H1 (cell line): ENCODE results near the gene ARHGEF7. TPM values are rescaled to one million over a fixed set of nuclear protein-coding genes. Genes with fewer than 3 reads are reported as not detected.

Experiments
- CTCF ChIA-PET: fragments of 300-600 bp; sonication (Branson Sonifier 250); formaldehyde crosslinking; loops from one replicate; lab custom pipeline; 2021; ENCODE audit not compliant: partially characterized antibody; lab: Charles Lee
- POLR2A ChIA-PET: fragments of 300-600 bp; sonication (Branson Sonifier 250); formaldehyde crosslinking; loops from one replicate; lab custom pipeline; 2021; ENCODE audit warnings: inconsistent platforms; ENCODE audit not compliant: partially characterized antibody; lab: Charles Lee
- DNase-seq, 2 experiments: peaks; one replicate each; pipeline versions ENCODE4 v3.0.0 to v3.0.0-alpha.2; 2010 to 2022; ENCODE audit warnings: low spot score in 2 of 2, low read depth in 1 of 2, mixed read lengths in 1 of 2
- FAIRE-seq: peaks from 2 replicates; lab custom pipeline; 2011; peaks lifted over from hg19 to GRCh38; lab: Jason Lieb, UNC
- H2AFZ ChIP-seq: 2 replicates; pipeline ENCODE4 v1.8.1; 2012; ENCODE audit warnings: low read length, inconsistent platforms
- H2AK5ac ChIP-seq: 2 replicates; pipeline ENCODE4 v1.6.1; 2013; ENCODE audit warnings: low read depth, low read length
- H2BK120ac ChIP-seq: replicated peaks from 2 replicates; pipeline ENCODE3; 2013; ENCODE audit warnings: low read depth, low read length, inconsistent platforms
- H2BK12ac ChIP-seq: 2 replicates; pipeline ENCODE4 v1.6.1; 2013; ENCODE audit warnings: low read depth, low read length
- H2BK15ac ChIP-seq: 2 replicates; pipeline ENCODE4 v1.6.1; 2013; ENCODE audit warnings: low read length
- H2BK20ac ChIP-seq: 2 replicates; pipeline ENCODE4 v1.6.1; 2013; ENCODE audit warnings: low read length
- H2BK5ac ChIP-seq: 2 replicates; pipeline ENCODE4 v1.6.1; 2013; ENCODE audit warnings: low read depth, low read length
- H3K14ac ChIP-seq: 2 replicates; pipeline ENCODE4 v1.6.1; 2013; ENCODE audit warnings: inconsistent platforms; ENCODE audit not compliant: insufficient read length
- H3K18ac ChIP-seq: 2 replicates; pipeline ENCODE4 v1.6.1; 2013; ENCODE audit warnings: low read length; ENCODE audit errors: extremely low read depth
- H3K23ac ChIP-seq: 2 replicates; pipeline ENCODE4 v1.6.1; 2013; ENCODE audit warnings: inconsistent platforms; ENCODE audit not compliant: insufficient read length
- H3K23me2 ChIP-seq: 2 replicates; pipeline ENCODE4 v1.6.1; 2013; ENCODE audit warnings: low read depth, low read length
- H3K27ac ChIP-seq: 2 replicates; pipeline ENCODE4 v1.6.1; 2011; ENCODE audit warnings: low read depth, low read length, inconsistent platforms
- H3K27me3 ChIP-seq, 4 experiments: replicated peaks in 1 of 4; 1 replicate in 1 of 4; 2 replicates in 3 of 4; pipeline versions ENCODE4 v1.6.1 to v1.8.1; 2011 to 2013; ENCODE audit warnings: low read length in 3 of 4, mild to moderate bottlenecking in 3 of 4, inconsistent platforms in 2 of 4, mixed read lengths in 2 of 4, moderate library complexity in 1 of 4; ENCODE audit not compliant: control insufficient read depth in 3 of 4, insufficient read depth in 3 of 4; ENCODE audit errors: extremely low read depth in 1 of 4
- H3K36me3 ChIP-seq, 4 experiments: 2 replicates each; pipeline versions ENCODE4 v1.6.1 to v1.8.1; 2011 to 2013; ENCODE audit warnings: mild to moderate bottlenecking in 4 of 4, low read length in 3 of 4, moderate library complexity in 2 of 4, control low read depth in 1 of 4, inconsistent platforms in 1 of 4; ENCODE audit not compliant: insufficient read depth in 4 of 4, control insufficient read depth in 2 of 4
- H3K4ac ChIP-seq: replicated peaks from 2 replicates; pipeline ENCODE3; 2013; ENCODE audit warnings: low read length, low read depth, mixed read lengths, inconsistent platforms; ENCODE audit not compliant: insufficient read length
- H3K4me1 ChIP-seq, 4 experiments: replicated peaks in 1 of 4; 1 replicate in 1 of 4; 2 replicates in 3 of 4; pipeline versions ENCODE4 v1.6.1 to v1.8.1; 2011 to 2013; ENCODE audit warnings: low read length in 3 of 4, inconsistent platforms in 2 of 4, mixed read lengths in 1 of 4; ENCODE audit not compliant: insufficient read depth in 4 of 4, control insufficient read depth in 3 of 4
- H3K4me2 ChIP-seq, 2 experiments: 2 replicates each; pipeline versions ENCODE4 v1.6.1 to v1.8.1; 2011 to 2013; ENCODE audit warnings: low read depth in 2 of 2, low read length in 2 of 2, control low read depth in 1 of 2, inconsistent platforms in 1 of 2, mild to moderate bottlenecking in 1 of 2; ENCODE audit not compliant: insufficient read depth in 1 of 2
- H3K4me3 ChIP-seq, 4 experiments: fragments of 200-600, 300-600 bp in 1 of 4; sonication (generic), shearing (Covaris generic), sonication (Bioruptor Twin) in 1 of 4; 2 replicates each; pipeline versions ENCODE4 v1.5.1 to v1.8.1; 2011 to 2016; ENCODE audit warnings: low read length in 4 of 4, low read depth in 3 of 4, control low read depth in 2 of 4, inconsistent platforms in 2 of 4, mild to moderate bottlenecking in 2 of 4, mixed read lengths in 1 of 4, moderate library complexity in 1 of 4; ENCODE audit not compliant: insufficient read depth in 2 of 4; ENCODE audit errors: extremely low read depth in 1 of 4
- H3K56ac ChIP-seq: replicated peaks from 2 replicates; pipeline ENCODE3; 2013; ENCODE audit warnings: low read depth, mild to moderate bottlenecking, mixed read lengths, low read length, inconsistent platforms; ENCODE audit not compliant: insufficient read length
- H3K79me1 ChIP-seq: 2 replicates; pipeline ENCODE4 v1.6.1; 2013; ENCODE audit warnings: low read depth, low read length, control low read depth
- H3K79me2 ChIP-seq, 2 experiments: 2 replicates each; pipeline versions ENCODE4 v1.6.1 to v1.8.1; 2012 to 2013; ENCODE audit warnings: low read length in 2 of 2, mild to moderate bottlenecking in 2 of 2, inconsistent platforms in 1 of 2; ENCODE audit not compliant: insufficient read depth in 2 of 2, control insufficient read depth in 1 of 2
- H3K9ac ChIP-seq, 4 experiments: replicated peaks in 1 of 4; 1 replicate in 1 of 4; 2 replicates in 3 of 4; pipeline versions ENCODE4 v1.6.1 to v1.8.1; 2011 to 2013; ENCODE audit warnings: low read depth in 3 of 4, low read length in 3 of 4, control low read depth in 2 of 4, mild to moderate bottlenecking in 2 of 4, moderate library complexity in 2 of 4, inconsistent platforms in 1 of 4; ENCODE audit errors: extremely low read depth in 1 of 4
- H3K9me3 ChIP-seq, 2 experiments: 2 replicates each; pipeline versions ENCODE4 v1.6.1 to v1.8.1; 2012 to 2013; ENCODE audit warnings: mild to moderate bottlenecking in 2 of 2, moderate library complexity in 2 of 2, control low read depth in 1 of 2, inconsistent platforms in 1 of 2, low read depth in 1 of 2, low read length in 1 of 2, mixed read lengths in 1 of 2; ENCODE audit not compliant: insufficient read depth in 2 of 2
- H4K20me1 ChIP-seq, 2 experiments: replicated peaks in 1 of 2; 2 replicates each; pipeline versions ENCODE3 to v1.8.1; 2011 to 2013; ENCODE audit warnings: inconsistent platforms in 2 of 2, low read length in 2 of 2, mild to moderate bottlenecking in 1 of 2; ENCODE audit not compliant: insufficient read depth in 2 of 2, control insufficient read depth in 1 of 2
- H4K5ac ChIP-seq: 2 replicates; pipeline ENCODE4 v1.6.1; 2013; ENCODE audit warnings: low read length, low read depth, mixed read lengths, inconsistent platforms; ENCODE audit not compliant: insufficient read length
- H4K8ac ChIP-seq: 2 replicates; pipeline ENCODE4 v1.8.0; 2013; ENCODE audit warnings: mild to moderate bottlenecking, moderate library complexity, low read length, inconsistent platforms; ENCODE audit not compliant: insufficient read depth; ENCODE audit errors: extremely low read depth
- H4K91ac ChIP-seq: replicated peaks from 2 replicates; pipeline ENCODE3; 2013; ENCODE audit warnings: low read length, mixed read lengths, inconsistent platforms; ENCODE audit not compliant: insufficient read length
- BACH1 ChIP-seq: IDR thresholded peaks from 2 replicates; pipeline ENCODE4 v1.6.1; 2012; ENCODE audit warnings: low read length, improper control_type of control experiment
- CTCF ChIP-seq, 3 experiments: IDR thresholded peaks; 1 replicate in 2 of 3; 2 replicates in 1 of 3; pipeline versions ENCODE4 v1.5.1 to v1.6.1; 2011; ENCODE audit warnings: low read length in 3 of 3, mild to moderate bottlenecking in 3 of 3, inconsistent platforms in 2 of 3, low read depth in 1 of 3, moderate library complexity in 1 of 3; ENCODE audit not compliant: insufficient read depth in 1 of 3; ENCODE audit errors: control extremely low read depth in 1 of 3
- E2F6 ChIP-seq: IDR thresholded peaks from 2 replicates; pipeline ENCODE4 v1.6.1; 2012; ENCODE audit warnings: inconsistent platforms
- KDM5A ChIP-seq: fragments of 200-600 bp; IDR thresholded peaks from 2 replicates; pipeline ENCODE4 v1.7.1; 2012; ENCODE audit warnings: mild to moderate bottlenecking, low read length, inconsistent platforms, mixed read lengths
- MAX ChIP-seq: IDR thresholded peaks from 2 replicates; pipeline ENCODE4 v1.6.1; 2012; ENCODE audit warnings: inconsistent platforms
- RAD21 ChIP-seq, 2 experiments: IDR thresholded peaks in 1 of 2; conservative IDR thresholded peaks in 1 of 2; 2 replicates each; pipeline ENCODE4 v1.6.1; 2011; ENCODE audit warnings: low read depth in 2 of 2, low read length in 2 of 2, improper control_type of control experiment in 1 of 2, inconsistent platforms in 1 of 2, mild to moderate bottlenecking in 1 of 2, moderate library complexity in 1 of 2
- TAF1 ChIP-seq: IDR thresholded peaks from 2 replicates; pipeline ENCODE4 v1.6.1; 2011; ENCODE audit warnings: mild to moderate bottlenecking, low read depth, low read length
- WGBS, 2 experiments: shearing (Covaris generic) in 1 of 2; methylation state at CpG; one replicate each; pipeline versions ENCODE4 v1.1.6 to v1.1.7; 2013 to 2015; ENCODE audit warnings: low lambda C conversion rate in 2 of 2, mixed read lengths in 2 of 2, inconsistent platforms in 1 of 2, low coverage in 1 of 2, missing lambda C conversion rate in 1 of 2; ENCODE audit not compliant: insufficient replicate concordance in 2 of 2, insufficient coverage in 1 of 2, insufficient read length in 1 of 2; ENCODE audit errors: extremely low coverage in 1 of 2, missing lambda C conversion rate in 1 of 2; 5-methylcytosine and 5-hydroxymethylcytosine counted together
- polyA plus RNA-seq, 7 experiments: library from polyadenylated mRNA; depleted of rRNA in 3 of 7; stranded (reverse) in 5 of 7; unstranded in 2 of 7; fragments of >200 nt in 5 of 7; fragments of 200-250 nt in 2 of 7; gene quantifications; 1 replicate in 5 of 7; 2 replicates in 1 of 7; 4 replicates in 1 of 7; pipeline versions ENCODE4 v1.2.1 to v1.2.3, GENCODE V29; 2011 to 2013; ENCODE audit warnings: missing spikeins in 2 of 7, mixed read lengths in 2 of 7
- total RNA-seq: library from RNA; stranded (reverse); fragmentation: NEBNext Ultra II Directional; extraction: Animal tissue kit (Norgen Biotek cat#: 25700); gene quantifications from 2 replicates; pipeline ENCODE4 v1.2.1, GENCODE V29; 2021

Gene ARHGEF7
- total and polyA plus RNA-seq, 2 of the 8 experiments (the other 6 are each of a cell fraction or from before 2014, with no cell fraction given) = 26.2 to 56.5 TPM

- Histone ChIP-seq H2AFZ (peak overlapping the region; percentile 73; the same call in 1 of the 2 replicates), H3K14ac (no peak overlapping the region), H4K8ac (peak overlapping the region; percentile 30; the same call in 1 of the 2 replicates), H2BK15ac (no peak overlapping the region), H3K23me2 (no peaks in the 10 kb centered on the region), H3K9ac (no peak overlapping the region), H3K4me3 (no peak overlapping the region), H2BK120ac (no peak overlapping the region), H3K79me2 (no peaks in the 10 kb centered on the region), H3K79me1 (no peaks in the 10 kb centered on the region), H3K56ac (no peak overlapping the region), H3K4me2 (no peak overlapping the region), H2AK5ac (no peak overlapping the region), H4K5ac (no peak overlapping the region), H2BK5ac (no peak overlapping the region), H3K9me3 (no peaks in the 10 kb centered on the region), H4K20me1 (no peaks in the 10 kb centered on the region), H3K4me1 (peaks cover 0 to 5% (median 2%) of the 10 kb centered on the region in 4 experiments; a peak in 4 of 7 replicates), H3K27me3 (no peaks in the 10 kb centered on the region), H3K23ac (no peak overlapping the region), H3K18ac (no peak overlapping the region), H3K4ac (no peak overlapping the region), H3K27ac (no peak overlapping the region), H4K91ac (no peak overlapping the region), H2BK12ac (no peak overlapping the region), H2BK20ac (no peak overlapping the region), H3K36me3 (no peaks in the 10 kb centered on the region)
- FAIRE-seq (peak; percentile 97), DNase-seq (peak; percentile 70 to 84)
- ChIA-PET CTCF (interaction anchor here (0.5 to 3.3 kb wide), 28 partner anchors 9 to 161 kb away, joined by 3 to 31 read pairs (median 4); partner anchors contain the start of gene TEX29), POLR2A (interaction anchor here (1.2 kb wide), 1 partner anchor 12 kb away, joined by 3 read pairs; no protein-coding TSS in a partner anchor)
- 60% methylated on average over 25 of the region's 25 CpGs; no CpG with 5 or more reads in 1 of the 2 experiments for WGBS, 2 experiments
- TF ChIP-seq MAX = peak; percentile 30
- 0 out of 2 replicates have a peak, but pooled peaks have one; percentile 49 for TF ChIP-seq TAF1
- TF ChIP-seq RAD21 (IDR thresholded peaks at IDR 0.05 in 1 of 2, conservative IDR thresholded peaks at IDR 0.05 in 1 of 2; ENCODE audit: low read depth in 2 of 2, low read length in 2 of 2) = peak; percentile 77 to 86
- TF ChIP-seq BACH1 = no peak
- TF ChIP-seq KDM5A = no peak
- TF ChIP-seq CTCF (IDR thresholded peaks at IDR 0.05; ENCODE audit: control extremely low read depth in 1 of 3, insufficient read depth in 1 of 3, low read depth in 1 of 3, low read length in 3 of 3) = peak; percentile 78 to 95 (median 81)
- peak; percentile 46; the same call in 1 of the 2 replicates for TF ChIP-seq E2F6
Observed at GRCh38 chr13:111344471-111345191, 229.5 kb downstream of the ARHGEF7 start.
